ENCODE results near the gene CACNA1B. TPM values are rescaled to one million over a fixed set of nuclear protein-coding genes. Genes with fewer than 3 reads are reported as not detected.

The CACNA1B gene
- total and polyA plus RNA-seq, 2 donors (not counting 1 experiment from before 2014, with no cell fraction given) = 0.15 TPM; not detected in 1

- whole genome bisulfite sequencing (ENCODE audit: insufficient coverage) = 87% methylated on average over 12 of the region's 12 CpGs
Measured at GRCh38 chr9:137836831-137837241, 40.7 kb upstream of the CACNA1B start.

More at GRCh38 chr9:137836831-137837241, 40.7 kb upstream of the CACNA1B start:
- Histone ChIP-seq H3K36me3 (replicated peaks in 1 of 2; ENCODE audit: control extremely low read depth in 1 of 2, control insufficient read depth in 1 of 2, extremely low read depth in 1 of 2, insufficient read depth in 2 of 2, low read length in 1 of 2) (peaks cover 0 to 46% of the 10 kb centered on the region in 2 experiments), H3K4me1 (ENCODE audit: control insufficient read depth in 2 of 2, insufficient read depth in 2 of 2, low read length in 2 of 2) (no peaks in the 10 kb centered on the region), H2AFZ (ENCODE audit: insufficient read depth, low read depth, low read length, poor library complexity, severe bottlenecking) (no peak overlapping the region), H3K27ac (ENCODE audit: low read length in 2 of 2) (no peak overlapping the region), H3K9ac (ENCODE audit: low read length) (no peak overlapping the region), H3K79me2 (ENCODE audit: control insufficient read depth, insufficient read depth, low read length) (peaks cover 14% of the 10 kb centered on the region), H4K20me1 (ENCODE audit: control insufficient read depth, insufficient read depth, low read length, poor library complexity, severe bottlenecking) (peaks cover 16% of the 10 kb centered on the region), H3K9me3 (ENCODE audit: control extremely low read depth in 1 of 3, control insufficient read depth in 2 of 3, insufficient read depth in 1 of 3, low read length in 2 of 3) (peaks cover 0 to 19% (median 3%) of the 10 kb centered on the region in 3 donors), H3K27me3 (replicated peaks in 1 of 4; ENCODE audit: control extremely low read depth in 1 of 4, control insufficient read depth in 3 of 4, insufficient read depth in 4 of 4, low read length in 3 of 4) (no peaks in the 10 kb centered on the region), H3K4me3 (ENCODE audit: control extremely low read depth in 1 of 5, extremely low read depth in 1 of 5, insufficient read depth in 1 of 5, low read depth in 2 of 5, low read length in 4 of 5) (no peak overlapping the region), H3K4me2 (replicated peaks; ENCODE audit: low read depth, low read length, poor library complexity, severe bottlenecking) (no peak overlapping the region)
- ChIA-PET POLR2A (no interaction called here), CTCF (no interaction called here)
- no peak for TF ChIP-seq EZH2 (IDR thresholded peaks at IDR 0.05; ENCODE audit: borderline replicate concordance, insufficient read depth, low read depth, low read length, poor library complexity, severe bottlenecking)
- TF ChIP-seq CTCF (IDR thresholded peaks at IDR 0.05) = no peak
- no peak for ATAC-seq (ENCODE audit: low read depth)
- no peak for DNase-seq
- Mint-ChIP-seq H3K27ac (no peak overlapping the region), H3K4me1 (no peaks in the 10 kb centered on the region), H3K27me3 (no peaks in the 10 kb centered on the region), H3K4me3 (no peak overlapping the region), H3K9me3 (ENCODE audit: insufficient read depth) (peaks cover 3% of the 10 kb centered on the region)
- intact Hi-C loops (cut with micrococcal nuclease) = no loop called here
